Right cardiac atrium (tissue), 5 donors: Measurements from ENCODE around the gene UBASH3B. TPM values are rescaled to one million over a fixed set of nuclear protein-coding genes. Genes with fewer than 3 reads are reported as not detected.

ENCODE experiments used
- ATAC-seq, 2 donors: fragments of 200-7000 bp; cut with Tn5 transposase; one replicate each; pipeline versions ENCODE4 v1.8.0 to v1.9.1; 2020; ENCODE audit warnings: moderate library complexity in 2 of 2, mild to moderate bottlenecking in 1 of 2
- DNase-seq, 3 donors: peaks; one replicate each; pipeline ENCODE4 v3.0.0-alpha.2; 2020
- H3K27ac ChIP-seq: one replicate; pipeline ENCODE4 v1.5.1; 2013; ENCODE audit warnings: mild to moderate bottlenecking, low read length, control low read depth, moderate library complexity
- H3K27me3 ChIP-seq: one replicate; pipeline ENCODE4 v1.6.1; 2013; ENCODE audit not compliant: control insufficient read depth, insufficient read depth
- H3K4me1 ChIP-seq: one replicate; pipeline ENCODE4 v1.6.1; 2013; ENCODE audit warnings: low read length; ENCODE audit not compliant: control insufficient read depth, insufficient read depth
- H3K4me3 ChIP-seq: one replicate; pipeline ENCODE4 v1.5.1; 2013; ENCODE audit warnings: low read length, control low read depth
- H3K9me3 ChIP-seq: one replicate; pipeline ENCODE4 v1.6.1; 2013; ENCODE audit warnings: low read length; ENCODE audit not compliant: control insufficient read depth
- WGBS: extraction: QIAGEN DNeasy Blood & Tissue Kit; methylation state at CpG from one replicate; pipeline ENCODE4 v1.1.7; 2013; 5-methylcytosine and 5-hydroxymethylcytosine counted together
- intact Hi-C, 4 donors: fragments of 100-400 bp; cut with DNase I; formaldehyde crosslinking; loops; one replicate each; pipeline versions ENCODE4 v1.11.0 to v1.14.0; 2022 to 2023
- polyA plus RNA-seq: library from polyadenylated mRNA; stranded (reverse); fragments of 200-250 nt; gene quantifications from one replicate; pipeline ENCODE4 v1.2.3, GENCODE V29; 2013
- total RNA-seq, 4 donors: library from RNA; stranded (reverse); fragmentation: NEBNext Ultra II Directional; extraction: Animal tissue kit (Norgen Biotek cat#: 25700); gene quantifications; one replicate each; pipeline ENCODE4 v1.2.1, GENCODE V29; 2021
- donor health status: healthy with polysubstance abuse.
- donor health status: DM: no; HTN: yes; CAD: no.
- donor health status: DM: no; HTN: no; CAD: no.
- donor health status: DM: no; HTN: yes; CAD: no; lungs with severe emphysema.
- donor health status: DM: yes; HTN: yes; CAD: no.

The UBASH3B gene
- total and polyA plus RNA-seq, 5 donors = 0.34 to 2.5 (median 1.6) TPM

DNA sequence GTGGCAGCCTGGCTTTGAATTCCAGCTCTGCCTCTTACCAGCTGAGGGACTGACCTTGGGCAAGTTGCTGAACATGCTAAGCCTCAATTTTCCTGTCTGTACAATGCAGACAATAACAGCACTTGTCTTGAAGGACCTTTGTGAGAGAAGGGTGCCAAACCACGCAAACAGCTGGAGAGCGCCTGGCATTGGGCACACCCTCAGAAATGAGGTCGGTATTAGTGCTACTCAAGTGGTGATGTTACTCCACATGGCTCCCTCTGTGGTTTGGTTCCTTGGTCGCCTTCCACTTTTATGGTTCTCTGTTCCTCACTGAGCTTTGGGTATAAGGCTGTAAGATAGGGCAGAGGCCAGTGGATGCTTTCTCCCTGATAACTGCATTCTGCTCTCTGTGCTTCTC lies 8.2 kb downstream of the UBASH3B start:
- intact Hi-C loops = no loop called here
- Histone ChIP-seq H3K4me1 (no peaks in the 10 kb centered on the region), H3K27me3 (no peaks in the 10 kb centered on the region), H3K27ac (no peak overlapping the region), H3K9me3 (no peaks in the 10 kb centered on the region), H3K4me3 (no peak overlapping the region)
- no peak for DNase-seq
- WGBS = 88% methylated on average over 4 of the region's 4 CpGs
- no peak for ATAC-seq

- Histone ChIP-seq H3K27ac (no peak overlapping the region), H3K27me3 (no peaks in the 10 kb centered on the region), H3K9me3 (no peaks in the 10 kb centered on the region), H3K4me3 (no peak overlapping the region), H3K4me1 (no peaks in the 10 kb centered on the region)
- ATAC-seq = no peak
- intact Hi-C loops = no loop called here
- 100% methylated on average over 1 of the region's 1 CpG for WGBS
- no peak for DNase-seq
These were observed 8.7 kb downstream of the UBASH3B start for GRCh38 chr11:122664188-122664587.

GRCh38 chr11:122665861-122666260 lies 10.3 kb downstream of the UBASH3B start:
- Histone ChIP-seq H3K9me3 (no peaks in the 10 kb centered on the region), H3K27ac (no peak overlapping the region), H3K4me3 (no peak overlapping the region), H3K4me1 (no peaks in the 10 kb centered on the region), H3K27me3 (no peaks in the 10 kb centered on the region)
- no peak for ATAC-seq
- DNase-seq = no peak
- intact Hi-C loops = no loop called here
- 69% methylated on average over 10 of the region's 10 CpGs for WGBS

DNA sequence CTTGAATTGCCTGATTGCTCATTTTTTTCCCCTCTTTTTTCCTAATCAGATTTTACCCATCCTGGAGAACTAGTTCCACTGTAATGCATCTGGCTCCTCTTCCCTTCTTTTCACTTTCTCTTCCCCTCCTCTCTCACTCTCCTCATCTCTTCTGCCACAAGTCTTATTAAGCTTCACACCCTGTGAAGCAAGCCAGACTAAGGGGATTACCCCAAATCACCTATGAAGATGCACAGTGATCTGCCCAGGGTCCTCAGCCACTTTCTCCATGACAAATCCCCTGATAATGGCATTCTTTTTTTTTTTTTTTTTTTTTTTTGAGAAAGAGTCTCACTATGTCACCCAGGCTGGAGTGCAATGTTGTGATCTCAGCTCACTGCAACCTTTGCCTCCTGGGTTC lies 11.2 kb downstream of the UBASH3B start:
- Histone ChIP-seq H3K9me3 (no peaks in the 10 kb centered on the region), H3K27ac (no peak overlapping the region), H3K27me3 (no peaks in the 10 kb centered on the region), H3K4me1 (no peaks in the 10 kb centered on the region), H3K4me3 (no peak overlapping the region)
- intact Hi-C loops = no loop called here
- no peak for DNase-seq
- ATAC-seq = no peak

- no peak for ATAC-seq
- H3K27me3 ChIP-seq = no peaks in the 10 kb centered on the region
- H3K4me1 ChIP-seq = no peaks in the 10 kb centered on the region
- H3K9me3 ChIP-seq = no peaks in the 10 kb centered on the region
- whole genome bisulfite sequencing = 66% methylated on average over 6 of the region's 6 CpGs
- DNase-seq = no peak
- no peak overlapping the region for H3K27ac ChIP-seq
- intact Hi-C loops = no loop called here
- H3K4me3 ChIP-seq = no peak overlapping the region
These were observed 13.1 kb downstream of the UBASH3B start for GRCh38 chr11:122668562-122669090.

- Histone ChIP-seq H3K9me3 (no peaks in the 10 kb centered on the region), H3K4me3 (no peak overlapping the region), H3K27me3 (no peaks in the 10 kb centered on the region), H3K4me1 (no peaks in the 10 kb centered on the region), H3K27ac (no peak overlapping the region)
- DNase-seq = no peak
- intact Hi-C loops = no loop called here
- no peak for ATAC-seq
- 93% methylated on average over 1 of the region's 1 CpG for WGBS
These were observed 14.6 kb downstream of the UBASH3B start for GRCh38 chr11:122670131-122670530.

DNA sequence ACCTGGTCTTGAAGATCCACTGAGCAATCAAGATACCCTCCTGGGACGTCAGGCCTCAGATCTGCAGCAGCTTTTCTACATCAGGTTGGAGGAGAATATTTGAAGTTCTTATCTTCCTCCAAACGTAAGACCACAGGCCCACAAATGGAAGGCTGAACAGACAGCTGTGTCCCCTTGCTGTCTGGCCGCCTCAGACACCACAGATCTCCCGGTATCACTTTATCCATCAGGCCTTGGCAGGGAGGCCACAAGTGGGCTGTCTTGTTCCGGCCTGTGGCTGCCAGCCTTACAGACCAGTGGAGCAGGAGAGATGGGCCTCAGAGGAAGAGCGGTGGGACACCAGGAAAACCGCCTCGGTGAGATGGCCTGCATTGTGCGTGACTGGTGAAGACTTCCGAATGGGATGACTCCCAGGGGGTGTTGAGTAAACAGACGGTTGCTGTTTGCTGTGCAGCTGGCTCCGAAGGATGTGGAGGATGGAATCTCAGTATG lies 15.9 kb downstream of the UBASH3B start:
- H3K9me3 ChIP-seq = no peaks in the 10 kb centered on the region
- H3K27ac ChIP-seq = no peak overlapping the region
- ATAC-seq = no peak
- 40% methylated on average over 12 of the region's 12 CpGs for WGBS
- H3K4me3 ChIP-seq = no peak overlapping the region
- DNase-seq = no peak
- intact Hi-C loops = no loop called here
- no peaks in the 10 kb centered on the region for H3K4me1 ChIP-seq
- no peaks in the 10 kb centered on the region for H3K27me3 ChIP-seq

DNA sequence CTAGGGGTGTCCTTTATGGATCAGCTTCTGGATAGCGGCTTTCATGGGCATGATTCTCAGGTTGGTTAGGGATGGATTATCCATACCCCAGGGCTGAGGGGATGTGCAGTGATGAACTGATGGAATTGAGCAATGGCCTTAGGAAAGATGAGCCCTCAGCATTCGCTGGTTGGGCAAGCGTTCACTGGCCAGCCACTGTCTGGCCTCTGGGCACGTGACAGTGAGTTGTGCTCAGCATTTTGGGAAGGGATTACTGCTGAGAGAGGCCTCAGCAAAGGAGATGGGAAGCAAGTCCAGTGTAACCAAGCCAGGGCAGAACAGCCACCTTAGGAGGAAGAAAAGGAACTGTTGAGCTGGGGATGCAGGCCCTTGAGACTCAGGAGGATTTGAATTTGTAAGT lies 17.4 kb downstream of the UBASH3B start:
- DNase-seq (peak; percentile 30 to 70 (median 69)), ATAC-seq (peak in 1 of 2 donors; percentile 50)
- intact Hi-C loops = no loop called here
- H3K9me3 ChIP-seq = no peaks in the 10 kb centered on the region
- H3K27me3 ChIP-seq = no peaks in the 10 kb centered on the region
- WGBS = 92% methylated on average over 4 of the region's 4 CpGs
- no peaks in the 10 kb centered on the region for H3K4me1 ChIP-seq
- no peak overlapping the region for H3K4me3 ChIP-seq
- H3K27ac ChIP-seq = no peak overlapping the region

- Histone ChIP-seq H3K4me3 (no peak overlapping the region), H3K9me3 (no peaks in the 10 kb centered on the region), H3K27me3 (no peaks in the 10 kb centered on the region), H3K27ac (no peak overlapping the region), H3K4me1 (no peaks in the 10 kb centered on the region)
- intact Hi-C loops = no loop called here
- ATAC-seq (no peak), DNase-seq (no peak)
These were observed 18.2 kb downstream of the UBASH3B start for GRCh38 chr11:122673701-122674100.

- intact Hi-C loops = no loop called here
- Histone ChIP-seq H3K4me3 (no peak overlapping the region), H3K4me1 (no peaks in the 10 kb centered on the region), H3K27ac (no peak overlapping the region), H3K9me3 (no peaks in the 10 kb centered on the region), H3K27me3 (no peaks in the 10 kb centered on the region)
- WGBS = 93% methylated on average over 4 of the region's 4 CpGs
- no peak for DNase-seq
- ATAC-seq = no peak
These were observed 21.1 kb downstream of the UBASH3B start for GRCh38 chr11:122676638-122677037.

- H3K9me3 ChIP-seq = no peaks in the 10 kb centered on the region
- 87% methylated on average over 6 of the region's 6 CpGs for WGBS
- no peaks in the 10 kb centered on the region for H3K4me1 ChIP-seq
- no peak for ATAC-seq
- intact Hi-C loops = no loop called here
- no peak for DNase-seq
- no peak overlapping the region for H3K27ac ChIP-seq
- no peak overlapping the region for H3K4me3 ChIP-seq
- H3K27me3 ChIP-seq = no peaks in the 10 kb centered on the region
These were observed 21.7 kb downstream of the UBASH3B start for GRCh38 chr11:122677256-122677655.

GRCh38 chr11:122678406-122678805 lies 22.9 kb downstream of the UBASH3B start:
- H3K9me3 ChIP-seq = no peaks in the 10 kb centered on the region
- intact Hi-C loops = no loop called here
- ATAC-seq (no peak), DNase-seq (no peak)
- H3K27ac ChIP-seq = no peak overlapping the region
- H3K4me1 ChIP-seq = no peaks in the 10 kb centered on the region
- no peak overlapping the region for H3K4me3 ChIP-seq
- no peaks in the 10 kb centered on the region for H3K27me3 ChIP-seq
